Neural progenitor cell (in vitro differentiated cells): Measurements from ENCODE around the gene LIF. TPM values are rescaled to one million over a fixed set of nuclear protein-coding genes. Genes with fewer than 3 reads are reported as not detected.

Source experiments
- DNase-seq: peaks from one replicate; pipeline ENCODE4 v3.0.0-alpha.2; 2016; ENCODE audit warnings: low spot score
- H2AFZ ChIP-seq: fragments of 200-600 bp; sonication (generic); replicated peaks from 2 replicates; pipeline ENCODE4 v1.6.1; 2016; ENCODE audit warnings: antibody characterized with exemption
- H3F3A ChIP-seq: fragments of 200-600 bp; sonication (generic); 2 replicates; pipeline ENCODE4 v1.6.1; 2016; ENCODE audit warnings: antibody characterized with exemption, low read depth
- H3K27ac ChIP-seq: fragments of 200-600 bp; sonication (generic); 2 replicates; pipeline ENCODE4 v1.5.1; 2016; ENCODE audit warnings: mild to moderate bottlenecking
- H3K27me3 ChIP-seq: fragments of 200-600 bp; sonication (generic); 2 replicates; pipeline ENCODE4 v1.6.1; 2016; ENCODE audit warnings: mild to moderate bottlenecking, moderate library complexity
- H3K36me3 ChIP-seq: fragments of 200-600 bp; sonication (generic); 2 replicates; pipeline ENCODE4 v1.5.1; 2016
- H3K4me1 ChIP-seq: fragments of 200-600 bp; sonication (generic); 2 replicates; pipeline ENCODE4 v1.6.1; 2016; ENCODE audit warnings: mixed run types
- H3K4me2 ChIP-seq: fragments of 200-600 bp; sonication (generic); 2 replicates; pipeline ENCODE4 v1.6.1; 2016
- H3K4me3 ChIP-seq: fragments of 200-600 bp; sonication (generic); 2 replicates; pipeline ENCODE4 v1.5.1; 2016
- H3K79me2 ChIP-seq: fragments of 200-600 bp; sonication (generic); 2 replicates; pipeline ENCODE4 v1.6.1; 2016; ENCODE audit warnings: low read depth
- H3K9ac ChIP-seq: fragments of 200-600 bp; sonication (generic); 2 replicates; pipeline ENCODE4 v1.6.1; 2016
- H3K9me3 ChIP-seq: fragments of 200-600 bp; sonication (generic); 2 replicates; pipeline ENCODE4 v1.5.1; 2016; ENCODE audit warnings: low read depth
- H4K20me1 ChIP-seq: fragments of 200-600 bp; sonication (generic); 2 replicates; pipeline ENCODE4 v1.6.1; 2016; ENCODE audit warnings: low read depth
- H3K27ac Mint-ChIP-seq: 3 replicates; pipeline ENCODE4 v1.8.0; 2021; ENCODE audit warnings: mixed read lengths
- H3K27me3 Mint-ChIP-seq: 2 replicates; pipeline ENCODE4 v1.8.0; 2022; ENCODE audit warnings: low read depth, mild to moderate bottlenecking, inconsistent platforms, moderate library complexity, mixed read lengths; ENCODE audit not compliant: insufficient read depth
- H3K36me3 Mint-ChIP-seq: 3 replicates; pipeline ENCODE4 v1.8.0; 2021; ENCODE audit warnings: mixed read lengths
- H3K4me1 Mint-ChIP-seq: 3 replicates; pipeline ENCODE4 v1.8.0; 2021; ENCODE audit warnings: mixed read lengths
- H3K4me3 Mint-ChIP-seq: 3 replicates; pipeline ENCODE4 v1.8.0; 2021; ENCODE audit warnings: mild to moderate bottlenecking, moderate library complexity, mixed read lengths
- H3K9me3 Mint-ChIP-seq: 3 replicates; pipeline ENCODE4 v1.8.0; 2020; ENCODE audit warnings: mixed read lengths
- CTCF ChIP-seq: fragments of 200-600 bp; sonication (generic); IDR thresholded peaks from 2 replicates; pipeline ENCODE4 v1.5.1; 2017; ENCODE audit warnings: antibody characterized with exemption, mild to moderate bottlenecking
- EZH2 ChIP-seq: fragments of 200-600 bp; sonication (generic); IDR thresholded peaks from 2 replicates; pipeline ENCODE4 v1.6.1; 2017; ENCODE audit warnings: antibody characterized with exemption, mild to moderate bottlenecking, moderate library complexity
- EZH2phosphoT487 ChIP-seq: fragments of 200-600 bp; sonication (generic); IDR thresholded peaks from 2 replicates; pipeline ENCODE4 v1.6.1; 2017; ENCODE audit warnings: antibody characterized with exemption
- total RNA-seq: library from RNA; depleted of rRNA; stranded (reverse); fragments of >200 nt; gene quantifications from 2 replicates; pipeline ENCODE4 v1.2.3, GENCODE V29; 2015; ENCODE audit warnings: low replicate concordance

LIF gene
- total RNA-seq, 1 donor from 2014 or later: 0.21 TPM

- H3K4me3 ChIP-seq: no peak overlapping the region
- no peaks in the 10 kb centered on the region for H4K20me1 ChIP-seq
- no peak overlapping the region for H3K4me3 Mint-ChIP-seq
- peaks cover 5% of the 10 kb centered on the region for H3K27me3 Mint-ChIP-seq
- no peak overlapping the region for H3K4me2 ChIP-seq
- H3K9ac ChIP-seq: no peak overlapping the region
- no peaks in the 10 kb centered on the region for H3K36me3 Mint-ChIP-seq
- no peaks in the 10 kb centered on the region for H3K27me3 ChIP-seq
- no peak for DNase-seq
- H3F3A ChIP-seq: peaks cover 9% of the 10 kb centered on the region
- H3K4me1 ChIP-seq: peaks cover 8% of the 10 kb centered on the region
- H3K9me3 Mint-ChIP-seq: peaks cover 5% of the 10 kb centered on the region
- H2AFZ ChIP-seq: no peak overlapping the region
- no peaks in the 10 kb centered on the region for H3K36me3 ChIP-seq
- H3K9me3 ChIP-seq: no peaks in the 10 kb centered on the region
- no peak overlapping the region for H3K27ac Mint-ChIP-seq
- TF ChIP-seq CTCF (no peak), EZH2phosphoT487 (no peak), EZH2 (no peak)
- peaks cover 23% of the 10 kb centered on the region for H3K4me1 Mint-ChIP-seq
- no peak overlapping the region for H3K27ac ChIP-seq
- H3K79me2 ChIP-seq: no peaks in the 10 kb centered on the region
Measured at GRCh38 chr22:30198921-30199320, 47.6 kb downstream of the LIF start.

DNA sequence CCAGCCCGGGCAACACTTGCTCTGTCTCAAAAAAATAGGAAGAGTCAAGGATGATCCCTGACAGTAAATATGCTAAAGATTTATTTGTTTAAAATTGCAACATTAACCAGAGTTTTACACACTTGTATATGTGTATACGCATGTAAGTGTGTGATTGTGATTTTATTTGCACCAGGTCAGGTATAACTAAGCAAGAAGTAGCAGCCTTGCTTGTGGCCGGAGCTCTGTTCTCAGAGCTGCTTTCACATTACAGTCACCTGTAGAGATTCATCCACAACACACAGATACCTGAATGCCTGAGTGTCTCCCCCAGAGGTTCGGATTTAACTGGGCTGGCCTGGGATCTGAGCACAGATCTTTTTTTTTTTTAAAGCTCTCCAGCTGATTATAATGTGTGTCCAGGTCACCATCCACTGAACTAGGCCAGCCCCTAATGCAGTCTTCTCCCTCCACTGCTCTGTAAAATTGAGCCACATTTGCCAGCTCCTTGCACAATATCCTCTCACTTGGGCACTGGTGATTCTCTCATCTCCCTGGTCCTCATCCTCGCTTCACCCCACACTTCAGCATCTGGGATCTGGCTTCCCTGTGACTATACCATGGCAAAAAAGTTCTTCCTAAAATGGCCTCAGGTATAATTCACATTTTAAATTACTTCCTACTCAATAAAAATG, 48.3 kb downstream of the LIF start:
- no peak overlapping the region for H3K4me2 ChIP-seq
- H3K27ac ChIP-seq: no peak overlapping the region
- H2AFZ ChIP-seq: no peak overlapping the region
- no peaks in the 10 kb centered on the region for H3K79me2 ChIP-seq
- no peak overlapping the region for H3K4me3 ChIP-seq
- Mint-ChIP-seq H3K4me1 (peaks cover 23% of the 10 kb centered on the region), H3K4me3 (no peak overlapping the region), H3K9me3 (peaks cover 5% of the 10 kb centered on the region), H3K36me3 (no peaks in the 10 kb centered on the region), H3K27ac (no peak overlapping the region), H3K27me3 (peaks cover 4% of the 10 kb centered on the region)
- no peaks in the 10 kb centered on the region for H3K9me3 ChIP-seq
- no peak for TF ChIP-seq CTCF
- TF ChIP-seq EZH2phosphoT487: no peak
- no peak for TF ChIP-seq EZH2
- peaks cover 9% of the 10 kb centered on the region for H3F3A ChIP-seq
- H4K20me1 ChIP-seq: no peaks in the 10 kb centered on the region
- H3K9ac ChIP-seq: no peak overlapping the region
- no peaks in the 10 kb centered on the region for H3K27me3 ChIP-seq
- H3K4me1 ChIP-seq: peaks cover 8% of the 10 kb centered on the region
- DNase-seq: no peak
- H3K36me3 ChIP-seq: no peaks in the 10 kb centered on the region

- H3K9me3 ChIP-seq: no peaks in the 10 kb centered on the region
- Mint-ChIP-seq H3K36me3 (no peaks in the 10 kb centered on the region), H3K4me3 (no peak overlapping the region), H3K9me3 (peaks cover 5% of the 10 kb centered on the region), H3K4me1 (peaks cover 21% of the 10 kb centered on the region), H3K27ac (no peak overlapping the region), H3K27me3 (peaks cover 2% of the 10 kb centered on the region)
- H3K4me3 ChIP-seq: no peak overlapping the region
- no peaks in the 10 kb centered on the region for H3K36me3 ChIP-seq
- no peaks in the 10 kb centered on the region for H4K20me1 ChIP-seq
- H3K4me2 ChIP-seq: no peak overlapping the region
- no peak overlapping the region for H3K27ac ChIP-seq
- H3F3A ChIP-seq: peaks cover 9% of the 10 kb centered on the region
- H3K27me3 ChIP-seq: no peaks in the 10 kb centered on the region
- H2AFZ ChIP-seq: no peak overlapping the region
- peaks cover 2% of the 10 kb centered on the region for H3K4me1 ChIP-seq
- no peak for DNase-seq
- TF ChIP-seq EZH2phosphoT487 (no peak), EZH2 (no peak), CTCF (no peak)
- no peaks in the 10 kb centered on the region for H3K79me2 ChIP-seq
- H3K9ac ChIP-seq: no peak overlapping the region
Measured at GRCh38 chr22:30197389-30197788, 49.2 kb downstream of the LIF start.
